CD4-positive, alpha-beta T cell (primary cell): ENCODE measurements around the gene FAM193B. TPM values are rescaled to one million over a fixed set of nuclear protein-coding genes. Genes with fewer than 3 reads are reported as not detected.

Source experiments
- ATAC-seq: fragments of 200-7000 bp; cut with Tn5 transposase; one replicate; pipeline ENCODE4 v1.10.0; 2022; ENCODE audit warnings: mild to moderate bottlenecking; ENCODE audit not compliant: poor library complexity
- CTCF ChIA-PET: fragments of 350-600 bp; sonication (Branson Sonifier 250); formaldehyde crosslinking; loops from one replicate; lab custom pipeline; 2021; ENCODE audit warnings: antibody characterized with exemption, inconsistent platforms; lab: Charles Lee
- POLR2A ChIA-PET: fragments of 350-600 bp; sonication (Branson Sonifier 250); formaldehyde crosslinking; loops from one replicate; lab custom pipeline; 2021; ENCODE audit warnings: antibody characterized with exemption, inconsistent platforms; lab: Charles Lee
- DNase-seq, 14 experiments: peaks; one replicate each; pipeline ENCODE4 v3.0.0-alpha.2; 2013 to 2020; ENCODE audit warnings: mixed read lengths in 2 of 14
- H3K27ac ChIP-seq, 2 donors: one replicate each; pipeline versions ENCODE4 v1.5.1 to v1.7.0; 2013; ENCODE audit warnings: low read length in 2 of 2, low read depth in 1 of 2, mild to moderate bottlenecking in 1 of 2
- H3K27me3 ChIP-seq, 2 experiments: 1 replicate in 1 of 2; 2 replicates in 1 of 2; pipeline versions ENCODE4 v1.6.1 to v1.7.0; 2013; ENCODE audit warnings: low read length in 2 of 2, control low read depth in 1 of 2, mild to moderate bottlenecking in 1 of 2, moderate library complexity in 1 of 2; ENCODE audit not compliant: insufficient read depth in 2 of 2, control insufficient read depth in 1 of 2
- H3K36me3 ChIP-seq: one replicate; pipeline ENCODE4 v1.6.1; 2013; ENCODE audit warnings: low read length, control low read depth; ENCODE audit not compliant: insufficient read depth
- H3K4me1 ChIP-seq: one replicate; pipeline ENCODE4 v1.6.1; 2013; ENCODE audit warnings: low read length, control low read depth; ENCODE audit not compliant: insufficient read depth
- H3K4me3 ChIP-seq: one replicate; pipeline ENCODE4 v1.5.1; 2013; ENCODE audit warnings: mild to moderate bottlenecking, low read length, moderate library complexity
- H3K9me3 ChIP-seq, 2 experiments: 1 replicate in 1 of 2; 2 replicates in 1 of 2; pipeline versions ENCODE4 v1.6.1 to v1.7.0; 2013; ENCODE audit warnings: low read length in 2 of 2, mild to moderate bottlenecking in 2 of 2, control low read depth in 1 of 2, moderate library complexity in 1 of 2; ENCODE audit not compliant: control insufficient read depth in 1 of 2, insufficient read depth in 1 of 2
- H3K27ac Mint-ChIP-seq: one replicate; pipeline ENCODE4 v1.8.0; 2020; ENCODE audit warnings: mixed read lengths
- H3K27me3 Mint-ChIP-seq: one replicate; pipeline ENCODE4 v1.8.0; 2021; ENCODE audit warnings: mixed read lengths
- H3K36me3 Mint-ChIP-seq: one replicate; pipeline ENCODE4 v1.8.0; 2021; ENCODE audit warnings: low read depth, mixed read lengths
- H3K4me1 Mint-ChIP-seq: one replicate; pipeline ENCODE4 v1.8.0; 2021; ENCODE audit warnings: low read depth, mixed read lengths
- H3K4me3 Mint-ChIP-seq: one replicate; pipeline ENCODE4 v1.8.0; 2020; ENCODE audit warnings: mild to moderate bottlenecking, mixed read lengths
- H3K9me3 Mint-ChIP-seq: one replicate; pipeline ENCODE4 v1.8.0; 2020; ENCODE audit warnings: mixed read lengths
- CTCF ChIP-seq: fragments of 200-600 bp; IDR thresholded peaks from one replicate; pipeline ENCODE4 v1.8.0; 2022; ENCODE audit warnings: antibody characterized with exemption, mild to moderate bottlenecking
- intact Hi-C, 2 experiments: fragments of 100-400 bp; cut with DNase I in 1 of 2; cut with micrococcal nuclease in 1 of 2; formaldehyde crosslinking; loops; one replicate each; pipeline versions ENCODE4 v1.15.1 to v1.9.0; 2023 to 2025; cut with DNase I, micrococcal nuclease
- total RNA-seq, 174 experiments: library from RNA in 2 of 174; stranded (reverse) in 2 of 174; gene quantifications; one replicate each; pipeline ENCODE4 v1.2.3 and lab custom pipeline; 2021 to 2026

FAM193B gene
- total RNA-seq, 2 experiments from 2014 or later = 150 to 155 TPM

GRCh38 chr5:177490992-177491391 lies 63.4 kb downstream of the FAM193B start:
- H3K36me3 Mint-ChIP-seq = peaks cover 5% of the 10 kb centered on the region
- peaks cover 2% of the 10 kb centered on the region for H3K4me1 Mint-ChIP-seq
- intact Hi-C loops = no loop called here
- peaks cover 8% of the 10 kb centered on the region for H3K36me3 ChIP-seq
- no peak for DNase-seq
- TF ChIP-seq CTCF = no peak
- peaks cover 18% of the 10 kb centered on the region for H3K4me1 ChIP-seq
- no peaks in the 10 kb centered on the region for H3K9me3 Mint-ChIP-seq
- H3K27ac Mint-ChIP-seq = no peak overlapping the region
- no peak overlapping the region for H3K27ac ChIP-seq
- ChIA-PET CTCF (no interaction called here), POLR2A (no interaction called here)
- no peak for ATAC-seq
- no peaks in the 10 kb centered on the region for H3K27me3 ChIP-seq
- H3K27me3 Mint-ChIP-seq = no peaks in the 10 kb centered on the region
- H3K9me3 ChIP-seq = no peaks in the 10 kb centered on the region
- H3K4me3 ChIP-seq = no peak overlapping the region
- no peak overlapping the region for H3K4me3 Mint-ChIP-seq

- Histone ChIP-seq H3K27ac (no peak overlapping the region), H3K9me3 (no peaks in the 10 kb centered on the region), H3K27me3 (no peaks in the 10 kb centered on the region), H3K4me3 (no peak overlapping the region), H3K4me1 (peaks cover 14% of the 10 kb centered on the region), H3K36me3 (peaks cover 8% of the 10 kb centered on the region)
- no peak overlapping the region for H3K27ac Mint-ChIP-seq
- CTCF ChIA-PET = no interaction called here
- POLR2A ChIA-PET = interaction anchor here (1.1 kb wide), 1 partner anchor 117 kb away, joined by 3 read pairs; no protein-coding TSS in a partner anchor
- intact Hi-C loops = no loop called here
- no peak for DNase-seq
- H3K4me3 Mint-ChIP-seq = no peak overlapping the region
- peaks cover 5% of the 10 kb centered on the region for H3K36me3 Mint-ChIP-seq
- TF ChIP-seq CTCF = no peak
- ATAC-seq = no peak
- no peaks in the 10 kb centered on the region for H3K27me3 Mint-ChIP-seq
- H3K4me1 Mint-ChIP-seq = no peaks in the 10 kb centered on the region
- no peaks in the 10 kb centered on the region for H3K9me3 Mint-ChIP-seq
Observed at GRCh38 chr5:177490311-177490991, 63.9 kb downstream of the FAM193B start.

GRCh38 chr5:177489119-177489716 lies 65.1 kb downstream of the FAM193B start:
- CTCF ChIA-PET = interaction anchor here (1.0 kb wide), 1 partner anchor 99 kb away, joined by 3 read pairs; no protein-coding TSS in a partner anchor

More at GRCh38 chr5:177489119-177489716, 65.1 kb downstream of the FAM193B start:
- no peak for TF ChIP-seq CTCF
- Mint-ChIP-seq H3K27ac (no peak overlapping the region), H3K36me3 (peaks cover 5% of the 10 kb centered on the region), H3K4me1 (no peaks in the 10 kb centered on the region), H3K9me3 (no peaks in the 10 kb centered on the region), H3K4me3 (no peak overlapping the region), H3K27me3 (no peaks in the 10 kb centered on the region)
- Histone ChIP-seq H3K27me3 (no peaks in the 10 kb centered on the region), H3K36me3 (peaks cover 8% of the 10 kb centered on the region), H3K4me1 (peaks cover 2% of the 10 kb centered on the region), H3K27ac (no peak overlapping the region), H3K4me3 (no peak overlapping the region), H3K9me3 (no peaks in the 10 kb centered on the region)
- intact Hi-C loops = no loop called here
- POLR2A ChIA-PET = interaction anchor here (1.1 kb wide), 1 partner anchor 115 kb away, joined by 3 read pairs; no protein-coding TSS in a partner anchor
- DNase-seq (no peak), ATAC-seq (no peak)
